A549 (cell line): ENCODE results near the gene SORD. TPM values are rescaled to one million over a fixed set of nuclear protein-coding genes. Genes with fewer than 3 reads are reported as not detected.

Experiments
- ATAC-seq, 2 experiments: fragments of 200-7000 bp in 1 of 2; fragments of >200 bp in 1 of 2; cut with Nextera tagmentation in 1 of 2; cut with Tn5 transposase in 1 of 2; 3 replicates each; pipeline versions ENCODE4 v1.8.0 to v1.9.1; 2018 to 2020; ENCODE audit warnings: mild to moderate bottlenecking in 1 of 2, moderate library complexity in 1 of 2
- CTCF ChIA-PET: fragments of 300-600 bp; sonication (Branson Sonifier 250); formaldehyde crosslinking; extraction: SDS; loops from one replicate; lab custom pipeline; 2021; ENCODE audit warnings: antibody characterized with exemption, inconsistent platforms; lab: Yijun Ruan, JAX
- POLR2A ChIA-PET: fragments of 350-600 bp; formaldehyde crosslinking; extraction: SDS; loops from one replicate; lab custom pipeline; 2021; ENCODE audit warnings: antibody characterized with exemption, inconsistent platforms; lab: Yijun Ruan, JAX
- DNase-seq, 2 experiments: peaks; one replicate each; pipeline versions ENCODE4 v3.0.0 to v3.0.0-alpha.2; 2011 to 2016; ENCODE audit warnings: low read depth in 1 of 2, low spot score in 1 of 2
- FAIRE-seq: peaks from 2 replicates; lab custom pipeline; 2011; peaks lifted over from hg19 to GRCh38; lab: Jason Lieb, UNC
- H3K27ac ChIP-seq, 2 experiments: fragments of >200 bp; sonication (Bioruptor Twin); formaldehyde crosslinking; 3 replicates each; pipeline ENCODE4 v1.5.1; 2016 to 2017
- H3K4me1 ChIP-seq: fragments of >200 bp; sonication (Bioruptor Twin); formaldehyde crosslinking; 3 replicates; pipeline ENCODE4 v1.6.1; 2016
- H3K4me2 ChIP-seq: fragments of >200 bp; sonication (Bioruptor Twin); formaldehyde crosslinking; 3 replicates; pipeline ENCODE4 v1.6.1; 2016
- H3K4me3 ChIP-seq: fragments of >200 bp; sonication (Bioruptor Twin); formaldehyde crosslinking; 3 replicates; pipeline ENCODE4 v1.5.1; 2016
- H3K9me3 ChIP-seq: fragments of >200 bp; sonication (Bioruptor Twin); formaldehyde crosslinking; 3 replicates; pipeline ENCODE4 v1.6.1; 2016
- HOXA7 ChIP-seq: fragments of 250-450 bp; sonication (Bioruptor Pico); IDR thresholded peaks from 2 replicates; pipeline ENCODE4 v1.5.0; 2020; ENCODE audit warnings: mild to moderate bottlenecking, moderate library complexity
- NPAS2 ChIP-seq: fragments of 250-450 bp; sonication (Bioruptor Pico); IDR thresholded peaks from 2 replicates; pipeline ENCODE4 v1.8.0; 2022; ENCODE audit warnings: mild to moderate bottlenecking, moderate library complexity, borderline replicate concordance
- RAD21 ChIP-seq, 2 experiments: fragments of >200 bp in 1 of 2; sonication (Bioruptor Twin) in 1 of 2; formaldehyde crosslinking in 1 of 2; IDR thresholded peaks in 1 of 2; conservative IDR thresholded peaks in 1 of 2; 2 replicates in 1 of 2; 3 replicates in 1 of 2; pipeline ENCODE4 v1.6.1; 2012 to 2018; ENCODE audit warnings: inconsistent platforms in 1 of 2
- SMC3 ChIP-seq: fragments of >200 bp; sonication (Bioruptor Twin); formaldehyde crosslinking; IDR thresholded peaks from 3 replicates; pipeline ENCODE4 v1.6.1; 2018; ENCODE audit warnings: inconsistent platforms
- WGBS: methylation state at CpG from one replicate; pipeline ENCODE4 v1.1.6; 2017; ENCODE audit errors: missing lambda C conversion rate; 5-methylcytosine and 5-hydroxymethylcytosine counted together
- polyA plus RNA-seq, 4 experiments: library from polyadenylated mRNA; depleted of rRNA in 3 of 4; stranded (reverse); fragments of >200 nt; fragmentation: RNase III in 1 of 4; extraction: RNeasy Plus Mini Kit Qiagen cat#74134 plus additional on column Dnase treatment in 1 of 4; gene quantifications; 2 replicates in 3 of 4; 3 replicates in 1 of 4; pipeline ENCODE4 v1.2.3, GENCODE V29; 2011 to 2017
- small RNA-seq, 6 experiments: library from RNA; depleted of rRNA; stranded (forward); fragments of <200 nt; gene quantifications; one replicate each; pipeline ENCODE3, GENCODE V24; 2012
- TF ChIP-seq, protein P1 (sequence below): fragments of >200 bp; sonication (Bioruptor Twin); formaldehyde crosslinking; IDR thresholded peaks from 3 replicates; pipeline ENCODE4 v1.5.1; 2016

Gene SORD
- polyA plus RNA-seq, 2 of the 4 experiments (the other 2 are of a cell fraction), result 37.6 to 49.8 TPM

DNA sequence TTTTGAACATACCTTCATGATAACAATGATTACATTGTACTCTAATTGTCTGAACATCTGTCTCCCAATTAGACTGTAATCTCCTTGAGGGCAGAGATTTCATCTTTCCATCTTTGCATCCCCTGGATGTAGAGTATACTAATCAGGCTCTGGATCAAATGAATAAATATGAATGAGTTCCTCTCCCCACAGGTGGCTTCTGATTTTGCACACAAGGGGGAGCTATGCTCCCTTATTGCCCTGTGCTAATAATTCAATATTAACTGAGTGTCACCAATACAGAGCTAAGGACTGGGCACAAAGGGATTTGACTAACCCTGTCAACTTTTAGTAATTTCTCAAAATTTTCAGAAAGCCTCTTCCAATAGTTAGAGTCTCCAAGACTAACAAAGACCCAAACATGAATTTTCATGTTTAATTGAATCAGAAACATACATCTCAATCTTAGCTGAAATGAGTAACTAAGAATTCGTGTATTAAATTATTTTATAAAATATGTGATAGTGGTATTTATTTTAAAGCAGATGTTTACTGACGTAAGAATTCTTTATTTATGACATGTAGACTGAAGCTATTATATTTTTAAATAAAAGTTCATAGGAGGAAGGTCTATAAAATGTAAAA lies 103.7 kb downstream of the SORD start:
- no peaks in the 10 kb centered on the region for H3K9me3 ChIP-seq
- H3K4me1 ChIP-seq, result peaks cover 8% of the 10 kb centered on the region
- 13% methylated on average over 2 of the region's 2 CpGs for WGBS
- 0 out of 3 replicates have a peak, but pooled peaks have one; percentile 31 for TF ChIP-seq SMC3
- TF ChIP-seq, protein P1, sequence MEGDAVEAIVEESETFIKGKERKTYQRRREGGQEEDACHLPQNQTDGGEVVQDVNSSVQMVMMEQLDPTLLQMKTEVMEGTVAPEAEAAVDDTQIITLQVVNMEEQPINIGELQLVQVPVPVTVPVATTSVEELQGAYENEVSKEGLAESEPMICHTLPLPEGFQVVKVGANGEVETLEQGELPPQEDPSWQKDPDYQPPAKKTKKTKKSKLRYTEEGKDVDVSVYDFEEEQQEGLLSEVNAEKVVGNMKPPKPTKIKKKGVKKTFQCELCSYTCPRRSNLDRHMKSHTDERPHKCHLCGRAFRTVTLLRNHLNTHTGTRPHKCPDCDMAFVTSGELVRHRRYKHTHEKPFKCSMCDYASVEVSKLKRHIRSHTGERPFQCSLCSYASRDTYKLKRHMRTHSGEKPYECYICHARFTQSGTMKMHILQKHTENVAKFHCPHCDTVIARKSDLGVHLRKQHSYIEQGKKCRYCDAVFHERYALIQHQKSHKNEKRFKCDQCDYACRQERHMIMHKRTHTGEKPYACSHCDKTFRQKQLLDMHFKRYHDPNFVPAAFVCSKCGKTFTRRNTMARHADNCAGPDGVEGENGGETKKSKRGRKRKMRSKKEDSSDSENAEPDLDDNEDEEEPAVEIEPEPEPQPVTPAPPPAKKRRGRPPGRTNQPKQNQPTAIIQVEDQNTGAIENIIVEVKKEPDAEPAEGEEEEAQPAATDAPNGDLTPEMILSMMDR, result peak; percentile 53
- TF ChIP-seq HOXA7, result no peak
- no peak for TF ChIP-seq NPAS2
- peak; percentile 30 to 47; a peak in 3 of 5 replicates for TF ChIP-seq RAD21 (conservative IDR thresholded peaks at IDR 0.05 in 1 of 2, IDR thresholded peaks at IDR 0.05 in 1 of 2)
- H3K4me3 ChIP-seq, result no peak overlapping the region
- ChIA-PET CTCF (interaction anchor here (0.8 to 1.9 kb wide), 11 partner anchors 9 to 150 kb away, joined by 3 to 8 read pairs (median 5); partner anchors contain the start of genes DUOX2 and DUOXA2), POLR2A (no interaction called here)
- peak in 1 of 2 experiments; percentile 73; a peak in 3 of 6 replicates for ATAC-seq
- no peak overlapping the region for H3K27ac ChIP-seq
- FAIRE-seq, result no peak
- no peak overlapping the region for H3K4me2 ChIP-seq
- peak in 1 of 2 experiments; percentile 17 for DNase-seq

Small RNAs within 50 kb of the gene (small RNA-seq; reads per million reads assigned to genes)
- gene RF00019 (0 reads per million in 6 experiments), gene RNU1-78P (0 reads per million in 6 experiments), gene RNU6-966P (0 to 0.35 (median 0.08) reads per million in 6 experiments)

Other genes with a start within 250 kb of the SORD start
- not detected in 2 replicates for gene TERB2, start 66.5 kb upstream of the SORD start, polyA plus RNA-seq (2011; rRNA removed)
- gene TERB2, start 66.5 kb upstream of the SORD start, polyA plus RNA-seq (2017; fragmentation: RNase III; extraction: RNeasy Plus Mini Kit Qiagen cat#74134 plus additional on column Dnase treatment), result not detected in 3 replicates
- 0.06 and 0.08 TPM in 2 replicates for gene DUOX2, start 91.0 kb downstream of the SORD start, polyA plus RNA-seq (2011; rRNA removed)
- gene DUOX2, start 91.0 kb downstream of the SORD start, polyA plus RNA-seq (2017; fragmentation: RNase III; extraction: RNeasy Plus Mini Kit Qiagen cat#74134 plus additional on column Dnase treatment), result 0.03 to 0.07 TPM (median 0.05 TPM) in 3 replicates
- gene DUOXA2, start 91.1 kb downstream of the SORD start, polyA plus RNA-seq (2011; rRNA removed), result not detected in 2 replicates
- gene DUOXA2, start 91.1 kb downstream of the SORD start, polyA plus RNA-seq (2017; fragmentation: RNase III; extraction: RNeasy Plus Mini Kit Qiagen cat#74134 plus additional on column Dnase treatment), result not detected in 3 replicates
- gene DUOXA1, start 106.7 kb downstream of the SORD start, polyA plus RNA-seq (2011; rRNA removed), result 0.18 and 0.24 TPM in 2 replicates
- 0.23 to 0.49 TPM (median 0.30 TPM) in 3 replicates for gene DUOXA1, start 106.7 kb downstream of the SORD start, polyA plus RNA-seq (2017; fragmentation: RNase III; extraction: RNeasy Plus Mini Kit Qiagen cat#74134 plus additional on column Dnase treatment)
- gene DUOX1, start 106.8 kb downstream of the SORD start, polyA plus RNA-seq (2011; rRNA removed), result not detected in 2 replicates
- not detected in 3 replicates for gene DUOX1, start 106.8 kb downstream of the SORD start, polyA plus RNA-seq (2017; fragmentation: RNase III; extraction: RNeasy Plus Mini Kit Qiagen cat#74134 plus additional on column Dnase treatment)
- gene SHF, start 164.8 kb downstream of the SORD start, polyA plus RNA-seq (2011; rRNA removed), result 0.36 and 0.62 TPM in 2 replicates
- gene SHF, start 164.8 kb downstream of the SORD start, polyA plus RNA-seq (2017; fragmentation: RNase III; extraction: RNeasy Plus Mini Kit Qiagen cat#74134 plus additional on column Dnase treatment), result 0.85 to 1.1 TPM (median 1.1 TPM) in 3 replicates
- gene SLC28A2, start 229.0 kb downstream of the SORD start, polyA plus RNA-seq (2011; rRNA removed), result 0.13 and 0.35 TPM in 2 replicates
- not detected in 3 replicates for gene SLC28A2, start 229.0 kb downstream of the SORD start, polyA plus RNA-seq (2017; fragmentation: RNase III; extraction: RNeasy Plus Mini Kit Qiagen cat#74134 plus additional on column Dnase treatment)